ENCODE results near the gene ADCY7. TPM values are rescaled to one million over a fixed set of nuclear protein-coding genes. Genes with fewer than 3 reads are reported as not detected.

Gene ADCY7
- total RNA-seq, 4 donors from 2014 or later, result 14.0 to 38.9 (median 21.4) TPM

DNA sequence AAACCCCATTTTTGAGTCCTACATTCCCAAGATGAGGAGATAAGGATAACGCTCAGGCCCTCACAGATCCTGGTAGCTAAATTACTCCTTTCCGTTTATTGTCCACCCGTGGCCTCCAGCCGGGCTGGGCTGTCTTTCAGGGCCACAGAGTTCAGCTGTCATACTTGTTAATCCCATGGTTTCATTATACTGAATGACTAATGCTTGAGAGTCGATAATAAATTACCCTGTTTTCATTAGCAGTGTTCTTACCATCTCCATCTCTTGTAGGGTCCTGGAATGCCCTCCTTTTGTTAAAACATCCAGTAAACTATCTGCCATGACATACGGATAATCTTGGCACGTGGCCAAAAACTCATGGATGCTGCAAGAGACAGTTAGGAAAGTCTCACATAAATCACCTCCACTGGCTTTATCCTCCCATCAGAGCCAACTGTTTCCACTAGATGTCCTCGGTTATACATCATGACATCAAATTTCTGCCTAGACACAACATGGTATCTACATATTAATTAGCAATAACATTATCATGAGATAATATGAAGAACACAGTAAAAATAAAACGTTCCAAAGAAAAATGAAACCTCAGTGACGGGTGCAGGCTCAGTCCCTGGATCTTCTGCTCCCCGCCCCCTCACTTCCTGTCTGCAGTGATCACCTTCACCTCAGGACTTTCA lies 57.1 kb downstream of the ADCY7 start:
- no peak for DNase-seq (ENCODE audit: low spot score)
- TF ChIP-seq CTCF (IDR thresholded peaks at IDR 0.05), result no peak
- no peak for ATAC-seq (ENCODE audit: low FRiP score)

GRCh38 chr16:50324345-50324744 lies 58.0 kb downstream of the ADCY7 start:
- DNase-seq (ENCODE audit: low spot score) (no peak), ATAC-seq (ENCODE audit: low FRiP score) (no peak)
- no peak for TF ChIP-seq CTCF (IDR thresholded peaks at IDR 0.05)

DNA sequence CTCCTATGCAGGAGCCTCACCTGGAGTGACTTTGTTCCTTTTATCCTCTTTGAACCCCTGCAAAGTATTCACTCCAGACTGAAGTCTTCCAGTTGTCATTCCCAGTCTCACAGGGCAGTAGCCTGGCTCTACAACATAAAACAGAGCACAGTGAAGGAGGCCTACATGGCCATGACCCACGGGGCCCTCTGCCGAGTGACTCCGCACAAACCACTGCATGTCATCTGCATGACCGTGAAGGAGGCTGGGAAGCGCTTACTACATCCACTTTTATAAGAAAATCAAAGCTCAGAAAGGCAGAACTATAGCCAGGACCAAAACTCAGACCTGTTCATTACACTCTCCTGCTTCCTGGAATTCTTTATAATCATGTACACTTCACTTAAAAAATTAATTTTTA lies 59.9 kb downstream of the ADCY7 start:
- ATAC-seq (ENCODE audit: low FRiP score) (no peak), DNase-seq (ENCODE audit: low spot score) (no peak)
- TF ChIP-seq CTCF (IDR thresholded peaks at IDR 0.05), result no peak

- no peak for TF ChIP-seq CTCF (IDR thresholded peaks at IDR 0.05)
- ATAC-seq (ENCODE audit: low FRiP score) (peak; percentile 41), DNase-seq (ENCODE audit: low spot score) (no peak)
Observed at GRCh38 chr16:50326835-50327465, 60.6 kb downstream of the ADCY7 start.

DNA sequence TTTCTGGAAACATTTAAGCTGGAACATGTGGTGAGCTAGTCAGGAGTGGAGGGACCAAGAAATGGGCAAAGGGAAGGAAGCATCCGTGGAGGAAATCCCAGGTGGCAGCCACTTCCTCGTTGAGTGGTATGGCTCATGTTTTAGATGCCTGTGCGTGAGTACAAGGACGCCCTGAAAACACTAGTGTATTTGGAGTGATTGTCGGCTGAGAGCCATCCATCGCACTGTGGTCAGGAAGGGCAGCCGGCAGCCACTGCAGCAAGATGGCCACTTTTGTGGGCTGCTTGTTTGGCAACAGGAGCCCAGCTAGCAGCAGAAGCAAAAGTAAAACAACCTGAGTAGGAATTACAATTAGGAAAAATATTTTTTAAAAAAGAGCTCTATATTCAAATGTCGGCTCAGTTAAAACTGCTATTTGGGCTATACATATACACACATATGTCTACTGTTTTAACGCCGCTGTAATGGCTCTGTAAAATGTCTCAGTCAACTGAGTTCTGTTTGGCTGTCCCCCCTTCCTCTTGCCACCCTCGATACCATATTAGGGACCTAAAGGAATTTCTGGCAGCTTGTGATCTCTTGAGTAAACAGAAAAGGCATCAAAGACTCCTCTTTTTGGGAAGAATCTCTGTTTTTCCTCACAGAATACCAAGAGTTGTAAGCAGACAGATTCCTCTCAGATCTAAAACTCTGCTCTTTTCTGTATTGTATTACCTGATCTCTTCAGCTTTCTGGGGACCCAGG lies 63.3 kb downstream of the ADCY7 start:
- DNase-seq (ENCODE audit: low spot score), result no peak
- ATAC-seq (ENCODE audit: low FRiP score), result no peak
- no peak for TF ChIP-seq CTCF (IDR thresholded peaks at IDR 0.05)

GRCh38 chr16:50331570-50331969 lies 65.2 kb downstream of the ADCY7 start:
- ATAC-seq (ENCODE audit: low FRiP score) (no peak), DNase-seq (ENCODE audit: low spot score) (no peak)
- no peak for TF ChIP-seq CTCF (IDR thresholded peaks at IDR 0.05)

Data from omental fat pad (tissue), 4 donors.